ENCODE measurements around the gene SAPCD1.
"Not testable (repeated sequence)": the region's sequence is repeated elsewhere in the genome, so short reads cannot be mapped to it uniquely, and the experiment has no call there.

SAPCD1 gene

GRCh38 chr6:31796993-31797385 is 34.5 kb downstream of the SAPCD1 start:
- DNase-seq (ENCODE audit: low spot score) (no peak), FAIRE-seq (no peak)

- no peak for FAIRE-seq
Measured at GRCh38 chr6:31797588-31797987, 35.1 kb downstream of the SAPCD1 start.

GRCh38 chr6:31799781-31800180 is 37.3 kb downstream of the SAPCD1 start:
- no peak for FAIRE-seq
- DNase-seq (ENCODE audit: low spot score) = no peak

More at GRCh38 chr6:31797588-31797987, 35.1 kb downstream of the SAPCD1 start:
- DNase-seq (ENCODE audit: low spot score) = no peak

GRCh38 chr6:31801031-31801927 is 38.8 kb downstream of the SAPCD1 start:
- FAIRE-seq; DNase-seq (ENCODE audit: low spot score): not testable (repeated sequence)

- DNase-seq (ENCODE audit: low spot score) (no peak), FAIRE-seq (no peak)
Measured at GRCh38 chr6:31805939-31806469, 43.5 kb downstream of the SAPCD1 start.

GRCh38 chr6:31806470-31807272 is 44.2 kb downstream of the SAPCD1 start, which contains the start of gene LSM2:
LSM2 (minus strand) TSS chr6:31806966; CDS start chr6:31806757, 209 bp downstream.
- no peak for FAIRE-seq
- DNase-seq (ENCODE audit: low spot score) = peak; percentile 99

- DNase-seq (ENCODE audit: low spot score); FAIRE-seq: not testable (repeated sequence)
Measured at GRCh38 chr6:31808599-31808998, 46.1 kb downstream of the SAPCD1 start.

GRCh38 chr6:31811645-31812044 is 49.2 kb downstream of the SAPCD1 start:
- DNase-seq (ENCODE audit: low spot score) = no peak

GRCh38 chr6:31813465-31813849 is 51.0 kb downstream of the SAPCD1 start:
- DNase-seq (ENCODE audit: low spot score) (no peak), FAIRE-seq (no peak)

More at GRCh38 chr6:31811645-31812044, 49.2 kb downstream of the SAPCD1 start:
- no peak for FAIRE-seq

Measured in urothelium cell line (cell line).